Ovary (tissue), 3 donors: Measurements from ENCODE around the gene RPLP2.

Source experiments
- POLR2A ChIP-seq: fragments of 450-650 bp; IDR thresholded peaks from one replicate; pipeline ENCODE4 v1.6.1; 2017; ENCODE audit warnings: antibody characterized with exemption, mild to moderate bottlenecking, moderate library complexity
- TF ChIP-seq, protein P1 (sequence below), 3 donors: fragments of 450-650 bp in 2 of 3; fragments of 200-600 bp in 1 of 3; IDR thresholded peaks; one replicate each; pipeline versions ENCODE4 v1.5.1 to v1.8.0; 2016 to 2022; ENCODE audit warnings: antibody characterized with exemption in 3 of 3, mild to moderate bottlenecking in 1 of 3
- donor health status: DM: no; HTN: no; CAD: no.

DNA sequence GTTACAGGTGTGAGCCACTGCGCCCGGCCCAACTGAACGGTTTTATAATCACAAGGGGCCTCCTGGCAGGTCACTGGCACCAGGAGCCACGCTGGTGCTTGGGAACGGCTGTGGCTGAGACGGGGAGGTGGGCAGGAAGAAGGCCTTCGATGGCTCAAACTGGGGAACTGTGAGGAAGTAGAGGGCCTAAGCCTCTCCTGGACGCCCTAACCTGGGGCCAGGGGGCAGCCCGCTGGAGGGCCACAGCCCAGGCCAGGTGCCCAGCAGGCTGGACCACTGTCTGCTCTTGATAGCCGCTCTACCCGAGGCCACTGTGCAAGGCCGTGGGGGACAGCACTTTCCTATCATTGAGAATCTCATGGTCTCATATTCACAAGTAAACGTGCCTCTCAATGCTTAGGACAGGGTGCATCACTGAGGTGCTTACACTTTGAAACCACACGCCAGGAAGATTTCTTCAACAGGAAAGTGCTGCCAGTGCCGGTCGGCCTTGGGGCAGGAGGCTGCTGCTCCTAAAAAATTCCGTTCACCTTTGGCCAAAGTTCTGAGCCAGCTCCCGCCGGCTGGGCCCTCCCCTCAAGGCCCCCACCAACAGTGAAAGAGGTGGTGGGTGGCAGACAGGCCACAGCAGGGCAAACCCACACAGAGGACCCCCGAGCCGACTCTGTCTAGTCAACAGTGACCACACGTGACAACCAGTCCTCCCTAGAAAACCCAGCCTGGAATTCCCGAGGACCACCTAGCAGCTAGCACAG lies 39.7 kb upstream of the RPLP2 start:
- TF ChIP-seq, protein P1, sequence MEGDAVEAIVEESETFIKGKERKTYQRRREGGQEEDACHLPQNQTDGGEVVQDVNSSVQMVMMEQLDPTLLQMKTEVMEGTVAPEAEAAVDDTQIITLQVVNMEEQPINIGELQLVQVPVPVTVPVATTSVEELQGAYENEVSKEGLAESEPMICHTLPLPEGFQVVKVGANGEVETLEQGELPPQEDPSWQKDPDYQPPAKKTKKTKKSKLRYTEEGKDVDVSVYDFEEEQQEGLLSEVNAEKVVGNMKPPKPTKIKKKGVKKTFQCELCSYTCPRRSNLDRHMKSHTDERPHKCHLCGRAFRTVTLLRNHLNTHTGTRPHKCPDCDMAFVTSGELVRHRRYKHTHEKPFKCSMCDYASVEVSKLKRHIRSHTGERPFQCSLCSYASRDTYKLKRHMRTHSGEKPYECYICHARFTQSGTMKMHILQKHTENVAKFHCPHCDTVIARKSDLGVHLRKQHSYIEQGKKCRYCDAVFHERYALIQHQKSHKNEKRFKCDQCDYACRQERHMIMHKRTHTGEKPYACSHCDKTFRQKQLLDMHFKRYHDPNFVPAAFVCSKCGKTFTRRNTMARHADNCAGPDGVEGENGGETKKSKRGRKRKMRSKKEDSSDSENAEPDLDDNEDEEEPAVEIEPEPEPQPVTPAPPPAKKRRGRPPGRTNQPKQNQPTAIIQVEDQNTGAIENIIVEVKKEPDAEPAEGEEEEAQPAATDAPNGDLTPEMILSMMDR (IDR thresholded peaks at IDR 0.05) = no peak
- TF ChIP-seq POLR2A = no peak
